Fibroblast of pulmonary artery (primary cell): ENCODE data around the gene C1orf226.

Source experiments
- DNase-seq: peaks from one replicate; pipeline ENCODE4 v3.0.0-alpha.2; 2010; ENCODE audit warnings: low read depth
- H3K4me3 ChIP-seq: replicated peaks from 2 replicates; pipeline ENCODE4 v1.5.1; 2011; ENCODE audit warnings: low read depth, mild to moderate bottlenecking, control low read depth, low read length, moderate library complexity
- CTCF ChIP-seq: IDR thresholded peaks from 2 replicates; pipeline ENCODE4 v1.5.1; 2011; ENCODE audit warnings: mild to moderate bottlenecking, control low read depth, low read length, inconsistent platforms; ENCODE audit errors: missing control alignments

The C1orf226 gene

GRCh38 chr1:162381383-162381782 is at the start of gene C1orf226:
TSS of gene C1orf226 (plus strand) at chr1:162381728. CDS start at chr1:162381902, 174 bp downstream.
- TF ChIP-seq CTCF: no peak
- no peak within 1 kb of the TSS for H3K4me3 ChIP-seq
- no peak for DNase-seq

GRCh38 chr1:162333991-162334390 is 47.5 kb upstream of the C1orf226 start:
- TF ChIP-seq CTCF: no peak
- no peak overlapping the region for H3K4me3 ChIP-seq
- DNase-seq: no peak

- DNase-seq: no peak
- TF ChIP-seq CTCF: no peak
Observed at GRCh38 chr1:162335126-162335525, 46.4 kb upstream of the C1orf226 start.

GRCh38 chr1:162336621-162337285 is 44.8 kb upstream of the C1orf226 start:
- H3K4me3 ChIP-seq: no peak overlapping the region
- no peak for TF ChIP-seq CTCF
- DNase-seq: no peak

More at GRCh38 chr1:162335126-162335525, 46.4 kb upstream of the C1orf226 start:
- H3K4me3 ChIP-seq: no peak overlapping the region

- TF ChIP-seq CTCF: no peak
- no peak for DNase-seq
Observed at GRCh38 chr1:162342452-162342983, 39.0 kb upstream of the C1orf226 start.

GRCh38 chr1:162343470-162343869 is 38.1 kb upstream of the C1orf226 start:
- no peak overlapping the region for H3K4me3 ChIP-seq
- TF ChIP-seq CTCF: no peak
- DNase-seq: no peak

More at GRCh38 chr1:162342452-162342983, 39.0 kb upstream of the C1orf226 start:
- H3K4me3 ChIP-seq: no peak overlapping the region

- no peak overlapping the region for H3K4me3 ChIP-seq
- TF ChIP-seq CTCF: no peak
- DNase-seq: no peak
Observed at GRCh38 chr1:162347281-162347680, 34.2 kb upstream of the C1orf226 start.
